SK-N-SH (cell line): ENCODE data around the gene PLCL2.

ENCODE experiments used
- EZH2phosphoT487 ChIP-seq: fragments of 200-600 bp; sonication (generic); IDR thresholded peaks from 2 replicates; pipeline ENCODE4 v1.6.1; 2017; ENCODE audit warnings: low read depth, mixed run types, mild to moderate bottlenecking, antibody characterized with exemption, moderate library complexity, borderline replicate concordance
- FOSL2 ChIP-seq: IDR thresholded peaks from 2 replicates; pipeline ENCODE4 v1.4.0; 2012; ENCODE audit warnings: low read depth, mild to moderate bottlenecking, moderate library complexity, borderline replicate concordance
- NRF1 ChIP-seq: IDR thresholded peaks from 2 replicates; pipeline ENCODE4 v1.6.1; 2012; ENCODE audit warnings: low read depth, mild to moderate bottlenecking, low read length
- TF ChIP-seq, protein P1 (sequence below): fragments of 200-600 bp; sonication (generic); IDR thresholded peaks from 2 replicates; pipeline ENCODE4 v1.6.1; 2017; ENCODE audit warnings: antibody characterized with exemption, mild to moderate bottlenecking, moderate library complexity
- TF ChIP-seq, protein P2 (sequence below): IDR thresholded peaks from 2 replicates; pipeline ENCODE4; 2012
- TF ChIP-seq, protein P3 (sequence below): IDR thresholded peaks from 2 replicates; pipeline ENCODE4 v1.6.1; 2012; ENCODE audit warnings: mild to moderate bottlenecking, low read depth, low read length, moderate library complexity

DNA sequence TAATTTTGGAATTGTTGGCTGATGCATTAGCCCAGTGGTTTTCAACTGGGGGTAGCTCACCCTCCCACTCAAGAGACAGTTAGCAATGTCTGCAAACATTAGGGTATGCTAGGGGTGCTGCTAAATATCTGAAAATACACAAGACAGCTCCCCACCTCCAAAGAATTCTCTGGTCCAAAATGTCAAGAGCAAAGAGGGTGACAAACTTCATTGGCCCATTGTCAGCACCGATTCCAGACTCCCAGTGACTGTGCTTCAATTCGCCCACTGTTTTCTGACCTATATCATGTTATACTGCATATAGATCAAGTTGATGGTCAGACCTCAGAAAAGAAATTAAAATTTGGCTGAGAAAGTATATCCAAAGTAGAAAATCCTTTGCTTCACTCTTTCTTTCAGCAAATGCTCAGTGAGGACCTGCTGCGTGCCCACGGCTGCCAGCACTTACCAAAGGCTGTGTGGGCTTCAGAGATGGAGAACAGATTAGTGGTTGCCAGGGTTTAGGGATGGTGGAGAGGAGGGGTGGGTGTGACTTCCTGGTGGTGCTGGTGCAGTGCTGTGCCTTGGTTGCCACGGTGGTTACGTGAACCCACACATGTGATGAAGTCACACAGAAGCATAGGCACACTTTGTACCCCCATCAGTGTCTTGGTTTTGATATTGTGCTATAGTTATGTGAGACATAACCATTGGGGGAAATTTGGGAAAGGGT lies 204.0 kb downstream of the PLCL2 start:
- TF ChIP-seq, protein P1, sequence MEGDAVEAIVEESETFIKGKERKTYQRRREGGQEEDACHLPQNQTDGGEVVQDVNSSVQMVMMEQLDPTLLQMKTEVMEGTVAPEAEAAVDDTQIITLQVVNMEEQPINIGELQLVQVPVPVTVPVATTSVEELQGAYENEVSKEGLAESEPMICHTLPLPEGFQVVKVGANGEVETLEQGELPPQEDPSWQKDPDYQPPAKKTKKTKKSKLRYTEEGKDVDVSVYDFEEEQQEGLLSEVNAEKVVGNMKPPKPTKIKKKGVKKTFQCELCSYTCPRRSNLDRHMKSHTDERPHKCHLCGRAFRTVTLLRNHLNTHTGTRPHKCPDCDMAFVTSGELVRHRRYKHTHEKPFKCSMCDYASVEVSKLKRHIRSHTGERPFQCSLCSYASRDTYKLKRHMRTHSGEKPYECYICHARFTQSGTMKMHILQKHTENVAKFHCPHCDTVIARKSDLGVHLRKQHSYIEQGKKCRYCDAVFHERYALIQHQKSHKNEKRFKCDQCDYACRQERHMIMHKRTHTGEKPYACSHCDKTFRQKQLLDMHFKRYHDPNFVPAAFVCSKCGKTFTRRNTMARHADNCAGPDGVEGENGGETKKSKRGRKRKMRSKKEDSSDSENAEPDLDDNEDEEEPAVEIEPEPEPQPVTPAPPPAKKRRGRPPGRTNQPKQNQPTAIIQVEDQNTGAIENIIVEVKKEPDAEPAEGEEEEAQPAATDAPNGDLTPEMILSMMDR, result no peak
- TF ChIP-seq EZH2phosphoT487 (no peak), FOSL2 (no peak), NRF1 (no peak)
- TF ChIP-seq, protein P2, sequence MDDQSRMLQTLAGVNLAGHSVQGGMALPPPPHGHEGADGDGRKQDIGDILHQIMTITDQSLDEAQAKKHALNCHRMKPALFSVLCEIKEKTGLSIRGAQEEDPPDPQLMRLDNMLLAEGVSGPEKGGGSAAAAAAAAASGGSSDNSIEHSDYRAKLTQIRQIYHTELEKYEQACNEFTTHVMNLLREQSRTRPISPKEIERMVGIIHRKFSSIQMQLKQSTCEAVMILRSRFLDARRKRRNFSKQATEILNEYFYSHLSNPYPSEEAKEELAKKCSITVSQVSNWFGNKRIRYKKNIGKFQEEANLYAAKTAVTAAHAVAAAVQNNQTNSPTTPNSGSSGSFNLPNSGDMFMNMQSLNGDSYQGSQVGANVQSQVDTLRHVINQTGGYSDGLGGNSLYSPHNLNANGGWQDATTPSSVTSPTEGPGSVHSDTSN, result no peak
- TF ChIP-seq, protein P3, sequence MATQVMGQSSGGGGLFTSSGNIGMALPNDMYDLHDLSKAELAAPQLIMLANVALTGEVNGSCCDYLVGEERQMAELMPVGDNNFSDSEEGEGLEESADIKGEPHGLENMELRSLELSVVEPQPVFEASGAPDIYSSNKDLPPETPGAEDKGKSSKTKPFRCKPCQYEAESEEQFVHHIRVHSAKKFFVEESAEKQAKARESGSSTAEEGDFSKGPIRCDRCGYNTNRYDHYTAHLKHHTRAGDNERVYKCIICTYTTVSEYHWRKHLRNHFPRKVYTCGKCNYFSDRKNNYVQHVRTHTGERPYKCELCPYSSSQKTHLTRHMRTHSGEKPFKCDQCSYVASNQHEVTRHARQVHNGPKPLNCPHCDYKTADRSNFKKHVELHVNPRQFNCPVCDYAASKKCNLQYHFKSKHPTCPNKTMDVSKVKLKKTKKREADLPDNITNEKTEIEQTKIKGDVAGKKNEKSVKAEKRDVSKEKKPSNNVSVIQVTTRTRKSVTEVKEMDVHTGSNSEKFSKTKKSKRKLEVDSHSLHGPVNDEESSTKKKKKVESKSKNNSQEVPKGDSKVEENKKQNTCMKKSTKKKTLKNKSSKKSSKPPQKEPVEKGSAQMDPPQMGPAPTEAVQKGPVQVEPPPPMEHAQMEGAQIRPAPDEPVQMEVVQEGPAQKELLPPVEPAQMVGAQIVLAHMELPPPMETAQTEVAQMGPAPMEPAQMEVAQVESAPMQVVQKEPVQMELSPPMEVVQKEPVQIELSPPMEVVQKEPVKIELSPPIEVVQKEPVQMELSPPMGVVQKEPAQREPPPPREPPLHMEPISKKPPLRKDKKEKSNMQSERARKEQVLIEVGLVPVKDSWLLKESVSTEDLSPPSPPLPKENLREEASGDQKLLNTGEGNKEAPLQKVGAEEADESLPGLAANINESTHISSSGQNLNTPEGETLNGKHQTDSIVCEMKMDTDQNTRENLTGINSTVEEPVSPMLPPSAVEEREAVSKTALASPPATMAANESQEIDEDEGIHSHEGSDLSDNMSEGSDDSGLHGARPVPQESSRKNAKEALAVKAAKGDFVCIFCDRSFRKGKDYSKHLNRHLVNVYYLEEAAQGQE, result no peak
